MM.1S (cell line): ENCODE measurements around the gene SCUBE2.

ENCODE experiments used
- EZH2phosphoT487 ChIP-seq: fragments of 300-600 bp; sonication (generic); IDR thresholded peaks from 2 replicates; pipeline ENCODE4 v1.6.1; 2018; ENCODE audit warnings: antibody characterized with exemption, low read length
- TF ChIP-seq, protein P1 (sequence below): fragments of 300-600 bp; sonication (generic); IDR thresholded peaks from 2 replicates; pipeline ENCODE4 v1.5.1; 2016; ENCODE audit warnings: antibody characterized with exemption, low read length, mixed read lengths

DNA sequence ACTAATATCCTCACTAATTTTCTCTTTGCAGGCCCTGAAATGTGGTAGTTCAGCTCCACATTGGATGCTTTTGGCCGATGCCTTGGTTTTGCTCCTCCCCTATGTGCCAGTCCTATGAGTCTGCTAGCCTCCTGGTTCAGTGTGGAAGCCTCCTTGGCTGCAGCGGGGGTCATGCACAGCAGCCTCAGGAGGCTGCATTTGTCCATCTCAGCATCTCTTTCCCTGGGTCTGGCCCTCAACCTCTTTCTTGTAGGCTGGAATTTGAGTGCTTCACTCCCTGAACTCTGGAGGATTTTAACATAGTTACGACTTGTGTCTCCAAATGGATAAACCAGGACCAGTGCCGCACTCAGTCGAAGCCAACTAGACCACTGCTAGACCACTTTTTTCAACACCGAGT lies 34.9 kb downstream of the SCUBE2 start:
- TF ChIP-seq, protein P1, sequence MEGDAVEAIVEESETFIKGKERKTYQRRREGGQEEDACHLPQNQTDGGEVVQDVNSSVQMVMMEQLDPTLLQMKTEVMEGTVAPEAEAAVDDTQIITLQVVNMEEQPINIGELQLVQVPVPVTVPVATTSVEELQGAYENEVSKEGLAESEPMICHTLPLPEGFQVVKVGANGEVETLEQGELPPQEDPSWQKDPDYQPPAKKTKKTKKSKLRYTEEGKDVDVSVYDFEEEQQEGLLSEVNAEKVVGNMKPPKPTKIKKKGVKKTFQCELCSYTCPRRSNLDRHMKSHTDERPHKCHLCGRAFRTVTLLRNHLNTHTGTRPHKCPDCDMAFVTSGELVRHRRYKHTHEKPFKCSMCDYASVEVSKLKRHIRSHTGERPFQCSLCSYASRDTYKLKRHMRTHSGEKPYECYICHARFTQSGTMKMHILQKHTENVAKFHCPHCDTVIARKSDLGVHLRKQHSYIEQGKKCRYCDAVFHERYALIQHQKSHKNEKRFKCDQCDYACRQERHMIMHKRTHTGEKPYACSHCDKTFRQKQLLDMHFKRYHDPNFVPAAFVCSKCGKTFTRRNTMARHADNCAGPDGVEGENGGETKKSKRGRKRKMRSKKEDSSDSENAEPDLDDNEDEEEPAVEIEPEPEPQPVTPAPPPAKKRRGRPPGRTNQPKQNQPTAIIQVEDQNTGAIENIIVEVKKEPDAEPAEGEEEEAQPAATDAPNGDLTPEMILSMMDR, result no peak
- TF ChIP-seq EZH2phosphoT487, result no peak
